GM21576 (cell line): ENCODE data around the gene SLC47A2.
"Not testable (repeated sequence)": the region's sequence is repeated elsewhere in the genome, so short reads cannot be mapped to it uniquely, and the experiment has no call there.

Experiments
- ATAC-seq: cut with Tn5 transposase; IDR thresholded peaks from one replicate; pipeline ENCODE4 v1.9.1; 2021; ENCODE audit warnings: mild to moderate bottlenecking, moderate library complexity; ENCODE audit not compliant: unreplicated experiment

The SLC47A2 gene

DNA sequence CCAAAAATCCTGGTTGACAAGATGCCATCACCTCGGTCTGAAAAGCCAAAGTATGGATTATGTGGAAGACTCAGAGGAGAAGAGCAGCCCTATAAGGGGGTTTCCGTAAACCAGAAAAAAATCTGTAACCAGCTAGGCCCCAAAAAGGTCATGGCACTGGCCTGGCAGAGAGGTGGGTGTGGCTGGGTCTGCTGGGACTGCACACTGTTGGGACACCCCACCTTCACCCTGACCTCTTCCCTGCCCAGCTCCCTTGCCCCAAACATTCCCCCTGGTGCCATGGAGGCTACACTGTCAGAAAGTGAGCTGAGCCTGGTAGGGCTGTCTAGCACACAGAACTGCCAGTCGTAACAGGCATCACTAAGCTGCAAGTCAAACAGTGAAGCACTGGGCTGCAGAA, 6.5 kb downstream of the SLC47A2 start:
- no peak for ATAC-seq

DNA sequence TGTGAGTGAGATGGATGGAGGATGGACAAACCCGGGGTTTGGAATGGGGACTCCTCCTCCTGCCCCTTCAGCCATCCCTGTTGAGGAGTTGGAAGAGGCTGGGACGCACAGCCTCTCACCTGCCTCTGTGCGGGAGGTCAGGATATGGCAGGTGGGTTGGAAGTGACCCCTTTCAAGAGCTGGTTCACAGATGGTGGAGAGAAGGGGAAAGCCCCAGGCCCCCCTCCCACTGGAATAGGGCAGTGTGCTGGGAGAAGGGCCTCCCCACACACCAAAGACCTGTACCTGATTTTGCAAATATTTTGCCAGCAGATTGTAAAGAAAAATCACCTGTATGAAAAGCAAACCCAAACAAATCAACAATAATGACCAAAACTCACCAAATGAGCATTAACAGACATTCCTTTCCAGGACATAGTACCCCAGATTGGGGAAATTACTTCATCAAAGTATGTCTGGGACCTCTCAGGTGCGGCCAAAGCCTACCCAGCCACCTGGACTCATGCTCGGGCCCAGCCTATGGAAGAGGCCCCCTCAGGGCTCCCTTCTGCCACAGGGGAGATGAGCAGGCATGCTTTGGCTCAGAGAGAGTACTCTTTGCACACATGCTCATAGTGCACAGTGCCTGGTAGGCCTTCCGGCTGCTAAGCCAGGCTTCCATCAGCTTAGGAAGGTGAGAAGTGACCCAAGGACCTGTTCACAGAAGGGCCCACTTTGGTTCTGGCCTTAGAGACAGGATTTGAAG, 7.8 kb downstream of the SLC47A2 start:
- ATAC-seq, result no peak

DNA sequence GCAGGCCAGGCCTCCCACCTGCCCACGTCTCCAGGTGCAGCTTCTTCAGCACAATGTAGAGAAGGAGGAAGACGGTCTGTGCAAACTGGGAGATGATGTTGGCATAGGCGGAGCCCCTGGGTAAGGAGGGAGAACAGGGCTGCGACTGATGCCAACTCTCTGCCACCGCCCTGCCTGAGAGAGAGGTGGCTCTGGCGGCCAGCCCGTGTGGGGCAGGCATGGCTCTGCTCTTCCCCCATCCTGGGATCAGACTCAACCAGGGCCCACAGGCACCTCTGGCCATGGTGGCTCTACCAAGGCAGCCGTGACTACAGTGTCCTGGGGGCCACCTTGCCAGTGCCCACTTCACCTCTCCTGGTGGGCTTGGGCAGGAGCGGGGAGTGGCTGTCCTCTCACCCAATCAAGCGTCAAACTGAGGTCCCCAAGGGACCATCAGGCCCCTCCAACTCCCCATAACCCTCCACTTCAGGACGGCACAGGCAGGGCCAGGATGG, 8.6 kb downstream of the SLC47A2 start:
- no peak for ATAC-seq

DNA sequence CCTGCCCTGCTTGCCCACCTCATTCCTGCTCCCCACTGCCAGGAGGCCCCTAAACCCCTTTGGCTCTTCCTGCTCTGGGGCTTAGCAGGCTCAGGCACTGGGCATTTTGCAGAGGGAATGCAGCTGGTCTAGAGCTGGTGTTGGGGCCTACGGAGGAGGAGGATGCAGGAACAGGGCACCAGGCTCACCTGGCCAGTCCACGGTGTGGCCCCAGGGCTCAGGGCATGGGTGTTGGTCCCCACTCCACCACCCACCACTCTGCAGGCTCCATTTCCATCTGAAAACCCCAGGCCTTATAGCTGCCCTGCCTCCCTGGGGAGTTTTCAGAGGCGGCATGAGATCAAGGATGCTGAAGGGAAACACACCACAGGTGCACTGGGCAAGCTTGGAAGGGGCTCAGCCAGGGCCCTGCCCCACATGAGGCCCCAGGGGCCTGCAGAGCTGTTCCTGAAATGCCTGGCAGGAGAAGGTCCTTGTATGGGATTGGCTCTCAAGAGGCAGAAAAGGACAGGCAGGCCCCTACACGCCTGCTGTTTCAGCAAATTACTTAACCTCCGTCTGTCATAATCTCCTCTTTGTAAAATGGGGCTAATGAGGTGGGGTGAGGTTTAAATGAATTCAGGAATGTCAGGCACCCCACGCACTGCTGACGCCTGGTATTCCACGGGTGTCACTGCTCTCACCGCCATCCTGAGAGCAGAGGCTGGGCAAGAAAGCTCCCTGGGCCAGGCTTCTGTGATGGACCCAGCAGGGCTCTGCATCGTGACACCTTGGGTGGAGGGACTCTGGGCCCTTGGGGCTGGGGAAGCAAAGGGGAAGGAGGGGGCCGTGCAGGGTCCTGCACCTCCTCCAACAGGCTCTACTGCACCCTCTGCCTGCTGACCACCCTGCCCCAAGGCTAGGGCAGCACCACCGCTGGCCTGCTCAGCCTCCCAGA, 9.3 kb downstream of the SLC47A2 start:
- ATAC-seq, result no peak

DNA sequence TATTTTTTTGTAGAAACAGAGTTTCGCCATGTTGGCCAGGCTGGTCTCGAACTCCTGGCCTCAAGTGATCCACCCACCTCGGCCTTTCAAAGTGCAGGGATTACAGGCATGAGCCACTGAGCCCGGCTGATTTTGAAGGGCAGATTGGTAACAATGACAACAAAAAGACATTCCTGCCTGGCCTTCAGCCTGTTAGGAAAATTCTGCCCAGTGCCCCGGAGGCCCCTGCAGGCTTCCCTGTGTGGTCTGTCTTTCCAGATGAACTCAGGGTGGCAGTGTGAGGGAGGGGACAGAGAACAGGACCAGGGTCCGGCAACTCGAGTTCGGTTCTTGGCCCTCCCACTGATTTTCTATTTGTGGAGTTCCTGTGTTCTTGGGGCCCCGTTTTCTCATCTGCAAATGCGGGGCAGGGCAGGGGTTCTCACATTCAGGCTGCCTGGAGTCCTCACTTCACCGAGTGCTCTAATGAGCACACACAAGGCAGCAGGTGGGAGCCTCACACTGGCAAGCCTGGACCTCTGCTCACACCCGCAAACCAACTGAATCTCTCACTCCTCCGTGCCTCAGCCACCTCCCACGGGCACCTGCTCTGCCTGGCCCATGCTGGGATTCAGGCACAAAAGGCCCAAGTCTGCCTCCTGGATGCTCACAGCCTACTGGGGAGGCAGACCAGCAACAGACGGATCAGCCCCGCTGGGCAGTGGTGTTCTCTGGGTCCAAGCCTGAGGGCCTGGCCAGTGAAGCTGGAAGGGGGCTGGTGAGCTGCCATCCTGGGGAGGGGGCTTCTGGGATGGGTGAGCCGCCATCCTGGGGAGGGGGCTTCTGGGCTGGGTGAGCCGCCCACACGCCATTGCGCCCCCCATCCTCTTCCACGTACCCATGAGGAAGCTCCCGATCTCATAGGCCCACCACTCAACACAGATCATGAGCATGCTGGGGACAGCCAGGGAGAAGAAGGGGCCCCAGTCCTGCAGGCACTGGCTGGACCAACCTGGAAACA, 10.3 kb downstream of the SLC47A2 start:
- ATAC-seq, result no peak

DNA sequence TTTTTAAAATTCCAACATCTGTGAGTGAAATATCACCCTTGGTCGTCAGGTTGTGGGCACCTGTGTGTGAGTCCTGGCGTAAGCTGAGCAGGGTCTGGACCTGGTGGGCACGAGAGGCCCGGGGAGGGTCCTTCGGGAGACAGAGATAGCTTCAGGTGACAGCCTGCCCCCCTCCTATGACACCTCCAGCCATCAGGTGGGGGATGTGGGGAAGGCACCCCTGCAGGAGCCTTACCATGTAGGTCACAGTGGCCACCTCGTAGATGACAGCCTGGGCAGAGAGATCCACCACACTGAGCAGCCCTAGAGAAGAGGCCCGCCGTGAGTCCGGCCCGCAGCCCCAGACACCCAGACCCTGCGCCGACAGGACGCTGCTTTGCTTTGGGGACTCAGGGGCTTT, 11.2 kb downstream of the SLC47A2 start:
- no peak for ATAC-seq

DNA sequence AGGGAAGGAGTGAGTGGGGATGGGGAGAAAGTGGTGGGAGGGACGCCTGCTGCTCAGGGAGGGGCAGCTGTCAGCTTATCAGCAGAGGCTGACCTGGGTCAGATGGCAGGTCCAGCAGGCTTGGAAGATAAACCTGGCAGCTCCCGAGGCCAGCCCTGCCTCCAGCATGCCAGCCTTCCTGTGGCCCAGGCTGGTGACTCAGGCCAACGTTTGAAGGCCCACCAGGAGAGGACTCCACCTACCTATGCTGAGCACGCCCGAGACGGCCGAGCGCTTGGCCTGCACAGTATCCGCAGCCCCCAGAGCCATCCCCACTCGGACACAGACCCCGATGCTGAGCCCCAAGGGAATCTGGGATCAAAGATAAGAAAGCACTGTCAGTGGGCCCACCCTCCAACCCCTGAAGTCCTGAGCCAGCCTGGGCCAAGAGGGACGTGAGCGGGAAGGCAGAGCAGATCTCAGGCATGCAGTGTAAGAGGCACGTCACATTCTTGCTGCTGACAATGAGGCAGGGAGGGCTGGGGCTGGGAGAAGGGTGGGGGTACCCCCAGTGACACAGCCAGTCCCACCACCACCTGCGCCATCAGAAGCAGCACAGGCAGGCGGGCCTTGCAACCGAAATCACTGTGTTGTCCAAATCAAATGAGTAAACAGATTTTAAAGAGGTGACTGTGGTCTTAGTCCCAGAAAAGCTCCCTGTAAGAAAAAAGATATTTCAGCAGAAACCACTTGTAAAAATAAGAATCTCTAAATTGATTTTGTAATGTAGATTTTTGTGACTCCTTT, 12.4 kb downstream of the SLC47A2 start:
- no peak for ATAC-seq

DNA sequence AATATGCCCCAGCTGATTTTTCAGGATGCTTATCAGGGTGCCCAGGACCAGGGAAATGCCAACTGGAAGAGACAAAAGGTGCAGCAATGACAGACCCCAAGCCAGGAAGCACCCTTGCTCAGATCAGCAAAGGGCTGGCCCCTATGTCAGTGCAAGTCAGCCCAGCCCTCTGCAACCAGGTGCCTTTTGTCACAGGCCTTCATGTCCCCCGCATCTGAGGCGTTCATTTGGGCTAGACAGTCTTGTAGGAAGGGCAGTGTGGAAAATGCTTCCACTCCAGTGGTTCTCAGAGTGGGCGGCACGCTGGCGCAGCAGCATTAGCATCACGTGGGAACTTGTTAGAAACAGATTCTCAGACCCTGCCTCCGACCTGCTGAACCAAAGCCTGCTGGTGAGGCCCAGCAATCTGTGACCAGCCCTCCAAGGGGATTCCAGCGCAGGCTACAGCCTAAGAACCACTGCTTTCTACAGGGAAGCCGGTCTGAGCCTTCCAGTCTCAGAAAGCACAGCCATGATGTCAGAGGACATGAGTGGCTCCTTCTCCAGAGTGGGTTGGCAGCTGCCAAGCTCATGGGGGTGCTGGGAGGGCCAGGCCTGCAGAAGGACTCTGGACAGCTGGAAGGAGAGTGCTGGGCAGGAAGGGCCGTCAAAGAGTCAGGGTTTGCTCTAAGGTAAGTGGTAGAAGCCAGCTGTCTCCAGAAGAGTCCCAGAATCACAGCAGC, 13.1 kb downstream of the SLC47A2 start:
- no peak for ATAC-seq

DNA sequence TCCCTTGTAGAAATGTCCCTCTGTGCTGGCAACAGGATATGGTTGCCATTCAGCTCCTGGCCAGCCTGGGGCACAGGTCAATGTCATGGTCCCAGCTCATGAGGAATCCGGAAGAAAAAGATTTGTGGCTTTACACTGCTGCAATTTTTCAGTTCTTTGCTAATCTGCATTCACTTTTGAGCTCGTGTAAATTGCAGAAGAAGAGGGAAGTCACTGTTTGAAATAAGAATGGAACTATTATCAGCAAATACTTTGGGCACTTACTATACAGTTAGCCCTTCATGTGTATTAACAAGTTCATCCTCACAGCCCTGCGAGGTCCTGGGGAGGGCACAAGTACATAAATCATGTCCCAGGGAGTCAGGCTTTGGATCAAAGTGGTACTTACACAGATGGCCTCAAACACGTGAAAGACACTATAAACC, 14.2 kb downstream of the SLC47A2 start:
- no peak for ATAC-seq

DNA sequence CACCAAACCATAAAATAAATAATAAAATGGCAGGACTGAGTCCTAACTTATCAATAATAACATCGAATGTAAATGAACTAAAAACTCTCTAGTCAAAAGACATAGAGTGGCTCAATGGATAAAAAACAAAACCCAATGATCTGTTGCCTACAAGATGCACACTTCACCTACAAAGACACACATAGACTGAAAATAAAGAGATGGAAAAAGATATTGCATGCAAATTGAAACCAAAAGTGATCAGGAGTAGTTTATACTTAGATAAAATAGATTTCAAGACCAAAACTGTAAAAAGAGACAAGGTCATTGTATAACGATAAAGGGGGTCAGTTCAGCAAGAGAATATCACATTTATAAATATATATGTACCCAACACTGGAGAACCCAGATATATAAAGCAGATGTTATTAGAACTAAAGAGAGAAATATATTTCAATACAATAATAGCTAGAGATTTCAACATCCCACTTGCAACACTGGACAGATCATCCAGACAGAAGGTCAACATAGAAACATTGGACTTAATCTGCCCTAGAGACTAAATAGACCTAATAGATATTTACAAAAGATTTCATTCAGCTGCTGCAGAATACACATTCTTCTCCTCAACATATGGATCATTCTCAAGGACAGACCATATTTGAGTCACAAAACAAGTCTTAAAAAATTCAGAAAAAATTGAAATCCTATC, 29.8 kb downstream of the SLC47A2 start:
- ATAC-seq, result no peak

DNA sequence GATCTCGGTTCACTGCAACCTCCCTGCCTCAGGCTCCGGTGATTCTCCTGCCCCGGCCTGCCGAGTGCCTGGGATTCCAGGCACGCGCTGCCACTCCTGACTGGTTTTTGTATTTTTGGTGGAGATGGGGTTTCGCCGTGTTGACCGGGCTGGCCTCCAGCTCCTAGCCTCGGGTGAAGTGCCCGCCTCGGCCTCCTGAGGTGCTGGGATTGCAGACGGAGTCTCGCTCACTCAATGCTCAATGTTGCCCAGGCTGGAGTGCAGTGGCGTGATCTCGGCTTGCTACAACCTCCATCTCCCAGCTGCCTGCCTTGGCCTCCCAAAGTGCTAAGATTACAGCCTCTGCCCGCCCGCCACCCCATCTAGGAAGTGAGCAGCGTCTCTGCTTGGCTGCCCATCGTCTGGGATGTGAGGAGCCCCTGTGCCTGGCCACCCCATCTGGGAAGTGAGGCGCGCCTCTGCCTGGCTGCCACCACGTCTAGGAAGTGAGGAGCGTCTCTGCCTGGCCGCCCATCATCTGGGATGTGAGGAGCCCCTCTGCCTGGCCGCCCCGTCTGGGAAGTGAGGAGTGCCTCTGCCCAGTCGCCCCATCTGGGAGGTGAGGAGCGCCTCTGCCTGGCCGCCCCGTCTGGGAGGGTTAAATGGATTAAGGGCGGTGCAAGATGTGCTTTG, 31.3 kb downstream of the SLC47A2 start:
- ATAC-seq, result not testable (repeated sequence)

DNA sequence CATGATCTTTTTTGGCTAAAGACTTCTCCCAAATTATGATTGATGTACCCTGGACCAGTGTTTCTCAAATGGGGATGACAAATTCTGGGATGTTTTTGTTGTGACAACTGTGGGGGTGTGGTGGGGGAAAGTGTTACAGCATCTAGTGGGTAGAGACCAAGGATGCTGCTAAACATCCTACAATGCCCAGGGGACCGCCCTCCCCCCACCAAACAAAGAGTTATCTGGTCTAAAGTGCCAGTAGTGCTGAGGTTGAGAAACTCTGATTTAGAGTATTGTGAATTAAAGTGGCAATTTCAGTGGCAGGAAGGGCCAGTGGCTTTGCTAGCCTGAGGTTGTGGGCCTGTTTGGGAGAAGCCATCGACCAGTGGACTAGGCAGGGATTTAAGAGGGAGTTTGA, 33.3 kb downstream of the SLC47A2 start:
- no peak for ATAC-seq

DNA sequence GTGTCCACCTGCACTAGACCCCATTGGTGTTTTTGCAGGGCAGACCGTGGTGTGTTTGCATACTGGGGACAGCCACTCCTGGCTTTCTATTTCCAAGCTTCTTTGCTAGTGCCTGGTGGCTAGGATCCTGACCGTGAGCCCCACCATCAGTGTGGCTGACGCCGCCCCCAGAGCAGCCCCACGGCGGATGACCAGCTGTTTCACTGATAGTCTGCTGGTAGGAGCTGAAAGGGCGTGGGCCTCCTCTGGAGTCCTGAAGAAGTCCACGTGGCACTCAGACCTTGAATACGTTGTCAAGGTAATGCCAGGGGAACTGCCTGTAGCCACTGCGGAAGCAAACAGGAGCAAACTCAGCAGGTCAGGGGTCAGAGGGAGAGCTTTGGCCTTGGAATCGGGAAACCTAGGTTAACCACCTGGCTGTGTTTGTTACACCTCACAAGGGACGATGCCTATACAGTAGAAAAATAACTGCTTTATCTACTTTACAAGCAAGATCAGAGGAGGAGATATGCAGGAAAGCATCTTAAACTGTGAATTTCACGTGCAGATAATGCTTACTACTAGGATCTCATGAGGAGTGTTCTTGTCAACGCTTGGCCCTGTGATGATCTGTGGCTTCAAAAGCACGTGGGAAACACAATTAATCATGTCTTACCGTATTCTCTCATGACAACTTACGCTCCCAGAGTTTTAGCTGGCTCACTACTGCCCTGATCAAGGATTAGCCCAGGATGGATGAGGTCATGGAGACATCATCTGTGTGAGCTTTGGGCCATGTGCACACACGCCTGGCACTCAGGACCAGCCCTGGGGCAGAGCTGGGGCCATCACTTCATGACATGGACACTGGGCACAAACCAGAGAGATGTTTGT, 37.6 kb downstream of the SLC47A2 start:
- no peak for ATAC-seq

DNA sequence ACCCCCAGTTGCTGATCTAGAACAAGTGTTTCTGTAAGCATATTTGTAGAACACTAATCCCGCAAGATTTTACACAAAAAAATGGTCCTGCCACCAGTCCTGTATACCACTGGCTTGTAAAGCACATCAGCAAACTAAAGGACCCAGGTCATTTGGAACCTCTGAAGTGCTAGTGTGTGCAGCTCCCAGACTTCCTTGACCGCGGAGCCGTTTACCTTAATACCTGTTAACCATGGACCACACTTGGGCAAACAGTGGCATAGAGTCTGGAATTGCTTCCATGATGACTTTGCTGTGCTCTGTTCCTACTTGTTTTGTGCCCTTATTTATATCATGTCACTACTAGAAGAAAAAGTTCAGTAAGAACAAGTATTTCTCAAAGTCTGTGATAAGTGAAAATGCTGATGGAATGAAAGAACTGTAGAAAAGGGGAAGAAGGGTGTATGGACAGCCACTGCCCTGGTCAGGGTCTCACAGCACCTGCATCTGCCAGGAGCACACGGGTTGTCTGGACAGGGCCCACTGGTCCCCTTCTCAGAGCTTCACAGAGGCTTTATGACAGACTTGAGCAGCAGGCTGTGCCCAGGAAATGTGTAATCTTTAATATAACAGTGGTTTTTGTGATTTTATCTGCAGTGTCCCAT, 38.5 kb downstream of the SLC47A2 start:
- ATAC-seq, result no peak

DNA sequence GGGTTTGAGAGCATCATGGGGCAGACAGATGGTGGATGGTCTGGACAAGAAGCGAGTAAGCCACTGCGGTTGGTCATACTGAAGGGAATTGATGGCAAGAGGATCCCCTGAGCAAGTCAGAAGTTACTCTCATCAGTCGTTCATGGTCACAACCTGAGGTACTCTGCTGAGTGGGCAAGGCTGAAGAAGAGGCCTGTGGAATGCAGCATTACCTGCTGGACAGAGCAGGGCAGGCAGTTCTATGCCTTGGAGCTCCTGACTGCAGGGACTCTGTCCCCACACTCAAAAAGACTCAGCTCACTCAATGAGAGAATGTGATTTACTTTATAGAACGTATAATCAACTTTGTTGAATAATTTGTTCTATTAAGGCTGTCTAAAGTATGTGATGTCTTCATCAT, 39.5 kb downstream of the SLC47A2 start:
- ATAC-seq, result no peak

DNA sequence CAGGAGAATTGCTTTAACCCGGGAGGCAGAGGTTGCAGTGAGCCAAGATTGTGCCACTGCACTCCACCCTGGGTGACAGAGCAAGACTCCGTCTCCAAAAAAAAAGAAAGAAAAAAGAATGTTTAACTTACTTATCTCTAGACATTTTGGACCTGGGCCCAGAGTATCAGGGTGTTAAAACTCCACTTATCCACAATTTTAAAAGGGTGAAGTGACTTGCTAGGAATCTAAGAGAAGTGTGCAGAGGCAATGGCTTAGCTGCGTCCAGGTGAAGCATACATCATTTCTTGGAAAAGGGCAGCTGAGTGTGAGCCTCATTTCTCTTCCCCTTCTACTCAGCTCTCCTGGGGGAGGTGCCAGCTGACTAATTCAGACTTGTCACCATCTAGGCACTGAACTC, 42.8 kb downstream of the SLC47A2 start:
- ATAC-seq, result no peak
